Astrocyte of the cerebellum (primary cell): Measurements from ENCODE around the gene SAE1.

ENCODE experiments used
- DNase-seq: peaks from one replicate; pipeline ENCODE4 v3.0.0-alpha.2; 2011; ENCODE audit warnings: low read depth
- H3K4me3 ChIP-seq: 2 replicates; pipeline ENCODE4 v1.5.1; 2011; ENCODE audit warnings: mild to moderate bottlenecking, low read depth, low read length, moderate library complexity
- CTCF ChIP-seq: IDR thresholded peaks from 2 replicates; pipeline ENCODE4 v1.5.1; 2012; ENCODE audit warnings: low read length, low read depth, moderate library complexity, mild to moderate bottlenecking; ENCODE audit errors: missing control alignments
- in situ Hi-C: cut with HindIII; loops from 2 replicates; pipeline ENCODE4 v1.10.0; 2017; ENCODE audit warnings: low sequenced_read_pairs

The SAE1 gene

DNA sequence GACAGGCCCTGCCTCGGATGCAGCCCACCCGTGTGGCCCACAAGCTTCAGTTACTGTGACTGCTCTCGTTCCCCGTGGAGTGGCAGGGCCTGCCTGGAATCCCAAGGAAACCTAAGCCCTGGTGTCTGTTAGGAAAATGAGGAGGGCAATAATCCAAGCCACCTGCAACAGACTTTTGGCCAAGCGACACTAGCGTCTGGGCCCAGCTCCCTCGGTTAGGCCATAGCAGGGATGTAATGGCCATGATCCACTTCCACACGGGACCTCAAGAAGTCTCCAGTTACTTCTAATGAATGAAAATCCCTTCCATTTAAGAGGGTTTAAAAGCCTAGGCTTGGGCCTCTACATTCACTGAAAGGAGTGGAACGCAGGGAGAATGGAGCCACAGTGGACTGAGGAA lies 26.0 kb upstream of the SAE1 start:
- H3K4me3 ChIP-seq = no peak overlapping the region
- no peak for TF ChIP-seq CTCF
- no peak for DNase-seq
- in situ Hi-C loops = no loop called here

DNA sequence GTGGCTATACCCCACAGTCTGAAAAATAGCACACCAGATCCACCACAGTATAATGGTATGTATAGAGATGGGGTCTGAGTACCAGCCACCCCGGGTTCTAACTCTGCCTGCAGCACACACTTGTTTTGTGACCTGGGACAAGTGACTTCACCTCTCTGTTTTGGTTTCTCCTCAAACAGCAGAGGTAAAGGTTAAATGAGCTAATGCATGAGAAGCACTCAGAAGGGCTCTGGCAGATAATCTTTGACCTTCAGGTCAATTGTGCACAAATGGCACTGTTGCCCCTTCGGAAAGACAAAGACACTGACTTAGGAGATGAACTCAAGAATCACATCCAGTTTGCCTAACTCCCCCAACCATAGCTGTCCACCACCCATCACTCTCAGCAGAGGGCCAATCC lies 24.8 kb upstream of the SAE1 start:
- H3K4me3 ChIP-seq = no peak overlapping the region
- DNase-seq = no peak
- no peak for TF ChIP-seq CTCF
- in situ Hi-C loops = no loop called here

DNA sequence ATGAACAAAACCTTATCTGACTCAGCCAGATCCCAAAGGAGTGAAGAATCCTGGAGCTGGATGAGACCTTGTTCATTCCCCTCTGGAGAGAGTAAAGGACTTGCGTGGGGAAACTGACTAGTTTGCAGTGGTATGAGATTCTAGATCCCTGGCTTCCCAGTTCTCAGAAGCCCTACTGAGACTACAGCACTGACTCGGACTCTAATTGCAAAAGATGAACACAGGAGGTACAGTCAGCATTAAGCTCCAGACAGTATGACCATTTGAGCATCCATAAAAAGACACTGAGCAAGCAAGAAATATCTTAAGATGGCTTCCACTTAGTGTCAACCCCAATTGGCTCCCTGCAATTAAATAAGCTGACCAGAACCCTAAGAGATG lies 23.8 kb upstream of the SAE1 start:
- no peak for DNase-seq
- in situ Hi-C loops = no loop called here
- no peak overlapping the region for H3K4me3 ChIP-seq
- TF ChIP-seq CTCF = no peak

DNA sequence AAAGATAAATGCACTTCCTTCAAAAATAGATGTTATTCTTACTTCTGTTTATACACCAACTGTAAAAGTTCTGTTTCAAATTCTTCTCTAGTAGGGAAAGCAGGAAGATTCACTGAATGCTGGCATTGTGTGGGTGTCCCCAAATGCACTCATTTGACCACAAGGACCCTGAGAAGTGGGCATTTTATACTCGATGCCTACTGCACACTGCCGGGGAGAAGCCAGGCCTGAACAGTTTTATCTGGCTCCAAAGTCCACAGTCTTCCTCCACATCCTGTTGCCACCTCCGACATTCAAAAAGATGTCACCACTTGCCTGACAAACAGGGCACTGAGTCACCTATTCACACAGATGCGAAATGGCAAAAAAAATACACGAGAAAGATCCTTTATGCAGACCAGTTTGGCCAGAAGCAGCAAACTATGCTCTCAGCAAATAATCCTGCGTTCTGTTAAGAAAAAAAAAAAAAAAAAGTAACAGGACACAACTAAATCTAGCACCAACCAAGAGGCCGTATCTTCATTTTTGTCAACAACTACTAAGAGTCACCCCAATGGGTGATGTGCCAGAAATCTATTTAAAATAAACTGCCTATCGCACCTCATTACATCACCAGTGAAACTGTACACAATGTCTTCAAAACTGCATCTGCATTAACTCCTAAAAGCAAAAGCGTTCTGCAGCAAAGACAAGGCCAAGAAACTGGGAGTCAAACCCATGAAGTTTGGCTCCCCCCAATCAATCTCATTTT lies 23.3 kb upstream of the SAE1 start:
- no peak overlapping the region for H3K4me3 ChIP-seq
- DNase-seq = no peak
- in situ Hi-C loops = no loop called here
- TF ChIP-seq CTCF = no peak

GRCh38 chr19:47107953-47108746 lies 22.5 kb upstream of the SAE1 start:
- DNase-seq = no peak
- TF ChIP-seq CTCF = no peak
- in situ Hi-C loops = no loop called here
- no peak overlapping the region for H3K4me3 ChIP-seq

- TF ChIP-seq CTCF = no peak
- H3K4me3 ChIP-seq = peak overlapping the region; percentile 96
- in situ Hi-C loops = no loop called here
- no peak for DNase-seq
Measured at GRCh38 chr19:47109177-47109540, 21.5 kb upstream of the SAE1 start.
